HG02852 (cell line): Measurements from ENCODE around the gene OR10R2.

Experiments
- ATAC-seq: cut with Tn5 transposase; IDR thresholded peaks from one replicate; pipeline ENCODE4 v1.9.1; 2021; ENCODE audit warnings: mild to moderate bottlenecking, moderate library complexity; ENCODE audit not compliant: unreplicated experiment

Gene OR10R2

DNA sequence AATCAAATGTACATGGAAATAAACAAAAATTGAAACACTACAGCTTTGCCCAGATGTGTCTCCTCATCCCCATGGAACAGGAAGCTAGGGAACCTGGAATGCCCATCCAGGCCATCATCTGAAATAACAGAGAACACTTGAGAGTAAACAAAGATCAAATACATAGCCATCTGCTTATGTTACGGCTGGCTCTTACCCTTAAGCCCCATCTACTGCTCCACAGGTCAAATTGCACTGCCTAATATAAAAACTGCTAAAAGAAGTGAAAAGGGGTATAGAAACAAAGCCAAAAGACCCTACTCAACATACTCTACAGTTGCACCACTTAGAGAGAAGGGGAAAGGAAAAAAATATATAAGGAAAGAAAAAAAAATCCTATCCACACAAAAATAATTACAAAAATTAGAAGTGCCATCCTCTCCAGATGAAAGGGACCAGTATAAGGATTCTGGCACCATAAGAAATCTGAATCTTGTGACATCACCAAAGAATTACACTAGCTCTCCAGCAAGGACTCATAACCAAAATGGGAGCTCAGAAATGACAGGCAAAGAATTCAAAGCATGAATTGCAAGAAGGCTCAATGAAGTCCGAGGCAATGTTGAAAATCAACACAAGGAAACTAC, 55.3 kb downstream of the OR10R2 start:
- no peak for ATAC-seq
